K562 (cell line): ENCODE data around the gene WLS. TPM values are rescaled to one million over a fixed set of nuclear protein-coding genes. Genes with fewer than 3 reads are reported as not detected.

Source experiments
- ATAC-seq: fragments of 200-7000 bp; cut with Tn5 transposase; 3 replicates; pipeline ENCODE4 v1.9.1; 2020; ENCODE audit warnings: moderate library complexity
- BruUV-seq: library from RNA; stranded (reverse); fragments of 400-500 nt; replicated peaks from 2 replicates; lab custom pipeline; 2021; lab: Mats Ljungman, UMichigan
- CTCF ChIA-PET: fragments of 300-600 bp; formaldehyde crosslinking; extraction: SDS; loops from one replicate; lab custom pipeline; 2021; ENCODE audit warnings: low intra/inter-chr PET ratio; lab: Yijun Ruan, JAX
- POLR2A ChIA-PET: fragments of 300-600, 350-650 bp; sonication (Branson Sonifier 250); formaldehyde crosslinking; extraction: SDS; loops from one replicate; lab custom pipeline; 2021; ENCODE audit warnings: antibody characterized with exemption, inconsistent platforms; lab: Yijun Ruan, JAX
- DNase-seq, 4 experiments: peaks; one replicate each; pipeline versions ENCODE4 v3.0.0 to v3.0.0-alpha.2; 2011 to 2018; ENCODE audit warnings: low spot score in 3 of 4, mixed read lengths in 3 of 4; ENCODE audit errors: extremely low read depth in 1 of 4
- FAIRE-seq: peaks from 2 replicates; lab custom pipeline; 2011; peaks lifted over from hg19 to GRCh38; lab: Jason Lieb, UNC
- H2AFZ ChIP-seq: 2 replicates; pipeline ENCODE4 v1.6.0; 2011; ENCODE audit warnings: low read depth, low read length, control low read depth, inconsistent platforms
- H3K27ac ChIP-seq: fragments of 200-600 bp; 3 replicates; pipeline ENCODE4 v1.8.0; 2011; ENCODE audit warnings: low read depth, mild to moderate bottlenecking, control low read depth, inconsistent platforms, low read length, moderate library complexity, mixed read lengths; ENCODE audit errors: extremely low read depth
- H3K27me3 ChIP-seq, 2 experiments: fragments of 300-600 bp in 1 of 2; 2 replicates in 1 of 2; 3 replicates in 1 of 2; pipeline versions ENCODE4 v1.6.0 to v1.8.0; 2011; ENCODE audit warnings: inconsistent platforms in 2 of 2, low read length in 2 of 2, mild to moderate bottlenecking in 1 of 2, mixed read lengths in 1 of 2, moderate library complexity in 1 of 2; ENCODE audit not compliant: control insufficient read depth in 2 of 2, insufficient read depth in 2 of 2
- H3K36me3 ChIP-seq: fragments of 300-600 bp; 3 replicates; pipeline ENCODE4 v1.8.0; 2011; ENCODE audit warnings: mild to moderate bottlenecking, low read length, inconsistent platforms; ENCODE audit not compliant: control insufficient read depth, insufficient read depth
- H3K4me1 ChIP-seq, 2 experiments: fragments of 200-600 bp in 1 of 2; replicated peaks in 1 of 2; 2 replicates in 1 of 2; 3 replicates in 1 of 2; pipeline versions ENCODE4 v1.5.1 to v1.8.0; 2011; ENCODE audit warnings: inconsistent platforms in 2 of 2, low read length in 2 of 2, mild to moderate bottlenecking in 1 of 2, mixed read lengths in 1 of 2, moderate library complexity in 1 of 2; ENCODE audit not compliant: control insufficient read depth in 2 of 2, insufficient read depth in 2 of 2
- H3K4me2 ChIP-seq: 2 replicates; pipeline ENCODE4 v1.6.1; 2011; ENCODE audit warnings: low read length, control low read depth, inconsistent platforms, mixed read lengths; ENCODE audit not compliant: insufficient read depth
- H3K4me3 ChIP-seq: fragments of 200-600 bp; sonication (generic), shearing (Covaris generic); 2 replicates; pipeline ENCODE4 v1.5.1; 2016; ENCODE audit warnings: control low read depth, inconsistent platforms
- H3K79me2 ChIP-seq: fragments of 200-600 bp; 3 replicates; pipeline ENCODE4 v1.8.0; 2011; ENCODE audit warnings: low read length, inconsistent platforms; ENCODE audit not compliant: control insufficient read depth, insufficient read depth
- H3K9ac ChIP-seq, 2 experiments: 2 replicates each; pipeline versions ENCODE4 v1.6.0 to v1.6.1; 2011; ENCODE audit warnings: low read depth in 2 of 2, low read length in 2 of 2, control low read depth in 1 of 2, inconsistent platforms in 1 of 2, mild to moderate bottlenecking in 1 of 2, mixed read lengths in 1 of 2; ENCODE audit not compliant: insufficient read depth in 1 of 2
- H3K9me1 ChIP-seq: one replicate; pipeline ENCODE4 v1.6.0; 2011; ENCODE audit warnings: inconsistent platforms, mild to moderate bottlenecking, low read length, moderate library complexity; ENCODE audit not compliant: control insufficient read depth, insufficient read depth
- H3K9me3 ChIP-seq: replicated peaks from 2 replicates; pipeline ENCODE4 v1.5.1; 2011; ENCODE audit warnings: low read depth, low read length, inconsistent platforms; ENCODE audit not compliant: control insufficient read depth, insufficient read depth
- H4K20me1 ChIP-seq: replicated peaks from 2 replicates; pipeline ENCODE4 v1.6.1; 2011; ENCODE audit warnings: low read length, inconsistent platforms, mixed read lengths; ENCODE audit not compliant: control insufficient read depth, insufficient read depth
- BRD4 ChIP-seq: fragments of 200-600 bp; sonication (generic); IDR thresholded peaks from 2 replicates; pipeline ENCODE4 v1.6.1; 2017; ENCODE audit warnings: inconsistent platforms
- CREB3L1 ChIP-seq: fragments of 450-650 bp; IDR thresholded peaks from 2 replicates; pipeline ENCODE4 v1.6.1; 2014; ENCODE audit warnings: low read depth, mild to moderate bottlenecking, moderate library complexity, borderline replicate concordance
- KLF10 ChIP-seq: fragments of 250-450 bp; sonication (Bioruptor Pico); IDR thresholded peaks from 2 replicates; pipeline ENCODE4 v1.6.1; 2021; ENCODE audit warnings: matching md5 sums
- PCBP1 ChIP-seq: fragments of 200-400 bp; formaldehyde crosslinking; IDR thresholded peaks from 2 replicates; pipeline ENCODE4 v1.6.1; 2018; ENCODE audit warnings: mild to moderate bottlenecking, low read depth, low read length; ENCODE audit not compliant: poor library complexity, severe bottlenecking
- PHB ChIP-seq: fragments of 250-450 bp; sonication (Bioruptor Pico); IDR thresholded peaks from 2 replicates; pipeline ENCODE4 v1.5.0; 2021
- PHB2 ChIP-seq: fragments of 450-650 bp; IDR thresholded peaks from 2 replicates; pipeline ENCODE4 v1.6.1; 2017; ENCODE audit warnings: low read depth
- POLR2AphosphoS5 ChIP-seq: IDR thresholded peaks from 2 replicates; pipeline ENCODE4 v1.6.1; 2011; ENCODE audit warnings: mild to moderate bottlenecking, low read depth, low read length, moderate library complexity; ENCODE audit not compliant: control insufficient read depth, insufficient read depth
- RBM39 ChIP-seq: fragments of 200-400 bp; formaldehyde crosslinking; optimal IDR thresholded peaks from 2 replicates; pipeline ENCODE3; 2018; ENCODE audit warnings: low read depth, low read length
- SFPQ ChIP-seq: fragments of 200-400 bp; formaldehyde crosslinking; IDR thresholded peaks from 2 replicates; pipeline ENCODE4 v1.6.1; 2017; ENCODE audit warnings: mild to moderate bottlenecking, low read depth, low read length, moderate library complexity
- SIX5 ChIP-seq, 2 experiments: IDR thresholded peaks; 2 replicates each; pipeline ENCODE4 v1.6.1; 2011; ENCODE audit warnings: low read length in 2 of 2, borderline replicate concordance in 1 of 2, low read depth in 1 of 2, mild to moderate bottlenecking in 1 of 2, moderate library complexity in 1 of 2; ENCODE audit not compliant: insufficient read depth in 1 of 2
- SRF ChIP-seq, 2 experiments: fragments of 250-450, 450-650 bp in 1 of 2; sonication (Bioruptor Pico) in 1 of 2; sonication (generic) in 1 of 2; formaldehyde crosslinking; IDR thresholded peaks; 2 replicates each; pipeline versions ENCODE4 v1.5.0 to v1.5.1; 2020 to 2022; ENCODE audit warnings: mild to moderate bottlenecking in 1 of 2, missing genetic modification reagents in 1 of 2
- THAP7 ChIP-seq: fragments of 250-450 bp; sonication (Bioruptor Pico); IDR thresholded peaks from 2 replicates; pipeline ENCODE4 v1.5.0; 2021
- YBX1 ChIP-seq: fragments of 450-650 bp; IDR thresholded peaks from 2 replicates; pipeline ENCODE4 v1.7.1; 2016; ENCODE audit warnings: mild to moderate bottlenecking
- ZNF12 ChIP-seq: sonication (generic); formaldehyde crosslinking; IDR thresholded peaks from 2 replicates; pipeline ENCODE4 v1.4.0; 2020; ENCODE audit warnings: mild to moderate bottlenecking, missing genetic modification reagents
- ZNF24 ChIP-seq: fragments of 450-650 bp; IDR thresholded peaks from 2 replicates; pipeline ENCODE4 v1.6.1; 2016
- ZNF282 ChIP-seq: sonication (generic); formaldehyde crosslinking; IDR thresholded peaks from 2 replicates; pipeline ENCODE4 v1.8.1; 2023; ENCODE audit warnings: missing genetic modification reagents
- ZNF644 ChIP-seq: fragments of 200-800 bp; sonication (Bioruptor generic); IDR thresholded peaks from 2 replicates; pipeline ENCODE4 v1.6.1; 2016; ENCODE audit warnings: low read depth, missing genetic modification characterization, missing compliant biosample characterization
- WGBS: fragments of 100-300 bp; shearing (Covaris generic); methylation state at CpG from one replicate; pipeline ENCODE4 v1.1.6; 2016; ENCODE audit warnings: low coverage, mixed read lengths; ENCODE audit not compliant: insufficient coverage; ENCODE audit errors: missing lambda C conversion rate; 5-methylcytosine and 5-hydroxymethylcytosine counted together
- in situ Hi-C: fragments of 300-500 bp; cut with MboI; formaldehyde crosslinking; loops from 4 replicates; pipeline ENCODE4 v1.15.0; 2018; ENCODE audit warnings: inconsistent platforms, mixed read lengths
- intact Hi-C: fragments of 100-400 bp; cut with micrococcal nuclease; formaldehyde crosslinking; loops from 2 replicates; pipeline ENCODE4 v1.14.2; 2022
- polyA plus RNA-seq, 8 experiments: library from polyadenylated mRNA; depleted of rRNA in 4 of 8; stranded (reverse) in 5 of 8; unstranded in 3 of 8; fragments of >200 nt; fragmentation: Nextera tagmentation in 2 of 8; fragmentation: Illumina TruSeq in 1 of 8; extraction: Ambion mirVana in 2 of 8; extraction: Trizol in 1 of 8; gene quantifications; 2 replicates each; pipeline versions ENCODE4 v1.2.1 to v1.2.3, GENCODE V29; 2011 to 2014; ENCODE audit warnings: inconsistent platforms in 1 of 8, missing spikeins in 1 of 8
- total RNA-seq, 7 experiments: library from RNA; depleted of rRNA in 6 of 7; stranded (reverse); fragments of >200 nt in 6 of 7; fragmentation: Illumina TruSeq in 2 of 7; extraction: Trizol in 2 of 7; gene quantifications; 2 replicates each; pipeline versions ENCODE4 v1.2.1 to v1.2.3, GENCODE V29; 2011 to 2021; ENCODE audit warnings: low replicate concordance in 1 of 7

Gene WLS
- total and polyA plus RNA-seq, 9 of the 15 experiments (the other 6 are each of a cell fraction or from before 2014, with no cell fraction given) = 0.47 TPM; not detected in 8

GRCh38 chr1:68120136-68120791 lies 112.1 kb downstream of the WLS start (continued):
- TF ChIP-seq ZNF24 = peak; percentile 16; the same call in 1 of the 2 replicates
- peak in 1 of 2 experiments; percentile 85; a peak in 1 of 4 replicates for TF ChIP-seq SRF (CRISPR knock-in tag; IDR thresholded peaks at IDR 0.05)
- TF ChIP-seq SIX5 (IDR thresholded peaks at IDR 0.05; ENCODE audit: borderline replicate concordance in 1 of 2, insufficient read depth in 1 of 2, low read depth in 1 of 2, low read length in 2 of 2) = no peak

GRCh38 chr1:68119445-68119844 lies 112.9 kb downstream of the WLS start:
- POLR2A ChIA-PET = no interaction called here
- in situ Hi-C loops = loop anchor here (25.0 kb wide), 2 partner anchors 582 to 1618 kb away; no protein-coding TSS in a partner anchor
- Histone ChIP-seq H4K20me1 (no peaks in the 10 kb centered on the region), H3K4me2 (no peak overlapping the region)
- TF ChIP-seq BRD4 (no peak), THAP7 (no peak), ZNF644 (tag) (no peak), POLR2AphosphoS5 (no peak), KLF10 (CRISPR knock-in tag) (no peak), PHB2 (no peak), YBX1 (no peak), CREB3L1 (no peak), ZNF12 (CRISPR knock-in tag) (no peak), PCBP1 (no peak), ZNF282 (no peak), SFPQ (no peak), RBM39 (no peak), PHB (CRISPR knock-in tag) (no peak)
- TF ChIP-seq, all 486 proteins: peak for 0
- FAIRE-seq = no peak
- no peak for ATAC-seq
- WGBS = 0% methylated on average over 4 of the region's 4 CpGs
- H3K9me1 ChIP-seq = no peaks in the 10 kb centered on the region
- no peak overlapping the region for H2AFZ ChIP-seq
- H3K36me3 ChIP-seq = no peaks in the 10 kb centered on the region
- H3K4me1 ChIP-seq = no peaks in the 10 kb centered on the region
- BruUV-seq = no TSS peak
- H3K27ac ChIP-seq = no peak overlapping the region
- intact Hi-C loops = loop anchor here (5.0 kb wide), 2 partner anchors 203 to 1618 kb away; no protein-coding TSS in a partner anchor
- H3K9ac ChIP-seq = no peak overlapping the region
- H3K4me3 ChIP-seq = no peak overlapping the region
- H3K9me3 ChIP-seq = no peaks in the 10 kb centered on the region
- CTCF ChIA-PET = interaction anchor here (0.6 to 1.7 kb wide), 5 partner anchors 202 to 1618 kb away, joined by 3 to 14 read pairs (median 4); no protein-coding TSS in a partner anchor
- H3K27me3 ChIP-seq = 0 out of 5 replicates have a peak, but pooled peaks cover 0 to 4% of the 10 kb centered on the region in 2 experiments
- no peaks in the 10 kb centered on the region for H3K79me2 ChIP-seq
- no peak for DNase-seq
